ENCODE results near the gene HPX. TPM values are rescaled to one million over a fixed set of nuclear protein-coding genes. Genes with fewer than 3 reads are reported as not detected.

HPX gene
- total and polyA plus RNA-seq, 4 donors: 2,251 to 9,224 (median 5,760) TPM

- 84% methylated on average over 3 of the region's 3 CpGs for WGBS
- TF ChIP-seq NR2F2 (IDR thresholded peaks at IDR 0.05) (peak; percentile 18), GABPA (IDR thresholded peaks at IDR 0.05 in 1 of 2, conservative IDR thresholded peaks at IDR 0.05 in 1 of 2) (no peak)
- peaks cover 0 to 11% (median 7%) of the 10 kb centered on the region in 4 donors for H3K36me3 ChIP-seq (ENCODE audit: control insufficient read depth in 4 of 4, insufficient read depth in 3 of 4, low read depth in 1 of 4, low read length in 3 of 4)
- H3K4me1 ChIP-seq (ENCODE audit: control insufficient read depth in 4 of 4, insufficient read depth in 4 of 4, low read length in 3 of 4): no peaks in the 10 kb centered on the region
- no peaks in the 10 kb centered on the region for H3K27me3 ChIP-seq (ENCODE audit: control insufficient read depth in 4 of 4, insufficient read depth in 4 of 4, low read length in 3 of 4)
- DNase-seq (ENCODE audit: low spot score): no peak
- no peak overlapping the region for H3K27ac ChIP-seq (ENCODE audit: low read depth in 1 of 2, low read length in 2 of 2)
- H3K4me3 ChIP-seq (ENCODE audit: low read depth in 1 of 3, low read length in 3 of 3): no peak overlapping the region
- no peak overlapping the region for H3K9ac ChIP-seq (ENCODE audit: low read depth in 1 of 2, low read length in 2 of 2)
- H3K9me3 ChIP-seq (ENCODE audit: control insufficient read depth in 4 of 4, low read length in 3 of 4): no peaks in the 10 kb centered on the region
Observed at GRCh38 chr11:6397636-6398035, 43.2 kb downstream of the HPX start.

DNA sequence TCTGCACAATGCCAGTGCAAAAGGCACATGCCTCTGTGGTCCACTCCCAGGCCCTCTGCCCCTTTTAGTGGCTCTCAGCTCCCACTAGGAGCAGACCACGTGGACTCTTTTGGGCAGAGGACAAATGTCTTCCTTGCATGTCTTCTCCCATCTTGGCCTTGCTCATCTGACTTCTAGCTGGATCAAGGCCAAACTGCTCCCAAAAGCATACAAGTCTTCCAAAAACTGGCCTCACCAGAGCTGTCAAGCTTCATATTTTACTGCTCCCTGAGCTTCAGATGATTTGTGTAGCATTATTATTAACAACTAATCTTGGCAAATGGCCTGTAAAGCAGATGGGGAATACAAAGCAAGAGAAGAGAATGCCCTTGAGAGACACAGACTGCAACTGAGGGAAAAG lies 43.6 kb downstream of the HPX start:
- Histone ChIP-seq H3K9me3 (ENCODE audit: control insufficient read depth in 4 of 4, low read length in 3 of 4) (no peaks in the 10 kb centered on the region), H3K4me3 (ENCODE audit: low read depth in 1 of 3, low read length in 3 of 3) (no peak overlapping the region), H3K27ac (ENCODE audit: low read depth in 1 of 2, low read length in 2 of 2) (no peak overlapping the region), H3K27me3 (ENCODE audit: control insufficient read depth in 4 of 4, insufficient read depth in 4 of 4, low read length in 3 of 4) (no peaks in the 10 kb centered on the region), H3K4me1 (ENCODE audit: control insufficient read depth in 4 of 4, insufficient read depth in 4 of 4, low read length in 3 of 4) (no peaks in the 10 kb centered on the region), H3K36me3 (ENCODE audit: control insufficient read depth in 4 of 4, insufficient read depth in 3 of 4, low read depth in 1 of 4, low read length in 3 of 4) (peaks cover 0 to 11% (median 7%) of the 10 kb centered on the region in 4 donors), H3K9ac (ENCODE audit: low read depth in 1 of 2, low read length in 2 of 2) (no peak overlapping the region)
- no peak for DNase-seq (ENCODE audit: low spot score)
- WGBS: 70% methylated on average over 1 of the region's 1 CpG
- no peak for TF ChIP-seq RXRA (IDR thresholded peaks at IDR 0.05)
- TF ChIP-seq REST (IDR thresholded peaks at IDR 0.05): no peak
- no peak for TF ChIP-seq YY1 (IDR thresholded peaks at IDR 0.05)
- no peak for TF ChIP-seq RAD21 (IDR thresholded peaks at IDR 0.05)
- TF ChIP-seq JUND (IDR thresholded peaks at IDR 0.05): no peak
- TF ChIP-seq FOXA2 (IDR thresholded peaks at IDR 0.05): no peak
- TF ChIP-seq NR2F2 (IDR thresholded peaks at IDR 0.05): no peak
- TF ChIP-seq HNF4A (conservative IDR thresholded peaks at IDR 0.05): no peak
- no peak for TF ChIP-seq EGR1 (IDR thresholded peaks at IDR 0.05; ENCODE audit: low read depth in 2 of 2)
- TF ChIP-seq HNF4G (IDR thresholded peaks at IDR 0.05): no peak
- no peak for TF ChIP-seq TAF1 (conservative IDR thresholded peaks at IDR 0.05)
- TF ChIP-seq SP1 (IDR thresholded peaks at IDR 0.05): no peak
- TF ChIP-seq CTCF (IDR thresholded peaks at IDR 0.05; ENCODE audit: low read depth, low read length, missing input control): no peak
- no peak for TF ChIP-seq ZBTB33 (IDR thresholded peaks at IDR 0.05)
- no peak for TF ChIP-seq FOXA1 (IDR thresholded peaks at IDR 0.05)
- TF ChIP-seq ATF3 (IDR thresholded peaks at IDR 0.05): no peak
- TF ChIP-seq GABPA (IDR thresholded peaks at IDR 0.05 in 1 of 2, conservative IDR thresholded peaks at IDR 0.05 in 1 of 2): no peak
- TF ChIP-seq, protein P1, sequence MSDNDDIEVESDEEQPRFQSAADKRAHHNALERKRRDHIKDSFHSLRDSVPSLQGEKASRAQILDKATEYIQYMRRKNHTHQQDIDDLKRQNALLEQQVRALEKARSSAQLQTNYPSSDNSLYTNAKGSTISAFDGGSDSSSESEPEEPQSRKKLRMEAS (IDR thresholded peaks at IDR 0.05): no peak

Data from liver (tissue), 9 donors.